H9 (cell line): Measurements from ENCODE around the gene RBP4. TPM values are rescaled to one million over a fixed set of nuclear protein-coding genes. Genes with fewer than 3 reads are reported as not detected.

ENCODE experiments used
- DNase-seq: peaks from one replicate; pipeline ENCODE4 v3.0.0-alpha.2; 2017
- H2AFZ ChIP-seq: one replicate; pipeline ENCODE4 v1.6.1; 2013; ENCODE audit warnings: mild to moderate bottlenecking, low read length, control low read depth, moderate library complexity
- H2AK5ac ChIP-seq: 2 replicates; pipeline ENCODE4 v1.6.1; 2013; ENCODE audit warnings: low read length, control low read depth, mixed read lengths; ENCODE audit not compliant: insufficient read length
- H2BK120ac ChIP-seq: one replicate; pipeline ENCODE4 v1.6.1; 2013; ENCODE audit warnings: low read depth, mild to moderate bottlenecking, low read length, control low read depth, inconsistent platforms; ENCODE audit not compliant: poor library complexity, severe bottlenecking
- H2BK12ac ChIP-seq: 2 replicates; pipeline ENCODE4 v1.6.1; 2013; ENCODE audit warnings: low read length, control low read depth, mixed read lengths, low read depth; ENCODE audit not compliant: insufficient read length
- H2BK15ac ChIP-seq: 2 replicates; pipeline ENCODE4 v1.6.1; 2013; ENCODE audit warnings: low read depth, low read length, control low read depth
- H2BK20ac ChIP-seq: one replicate; pipeline ENCODE4 v1.6.1; 2013; ENCODE audit warnings: low read depth, mild to moderate bottlenecking, low read length, control low read depth, inconsistent platforms; ENCODE audit not compliant: poor library complexity, severe bottlenecking
- H2BK5ac ChIP-seq: 2 replicates; pipeline ENCODE4 v1.6.1; 2013; ENCODE audit warnings: low read length, control low read depth, mixed read lengths; ENCODE audit not compliant: insufficient read length
- H3K14ac ChIP-seq: 2 replicates; pipeline ENCODE4 v1.6.1; 2013; ENCODE audit warnings: low read length, control low read depth; ENCODE audit not compliant: insufficient read depth
- H3K18ac ChIP-seq: 2 replicates; pipeline ENCODE4 v1.6.1; 2013; ENCODE audit warnings: low read depth, mild to moderate bottlenecking, mixed read lengths, low read length, control low read depth; ENCODE audit not compliant: insufficient read length
- H3K23ac ChIP-seq: 2 replicates; pipeline ENCODE4 v1.6.1; 2013; ENCODE audit warnings: low read length, control low read depth, mixed read lengths, low read depth; ENCODE audit not compliant: insufficient read length
- H3K23me2 ChIP-seq: 2 replicates; pipeline ENCODE4 v1.6.1; 2013; ENCODE audit warnings: low read depth, mild to moderate bottlenecking, mixed read lengths, low read length, control low read depth; ENCODE audit not compliant: insufficient read length, poor library complexity, severe bottlenecking
- H3K27ac ChIP-seq: 2 replicates; pipeline ENCODE4 v1.5.1; 2013; ENCODE audit warnings: low read length, control low read depth, mixed read lengths, low read depth; ENCODE audit not compliant: insufficient read length
- H3K27me3 ChIP-seq: 2 replicates; pipeline ENCODE4 v1.6.1; 2013; ENCODE audit warnings: low read length, control low read depth, inconsistent platforms; ENCODE audit not compliant: insufficient read depth
- H3K4ac ChIP-seq: 2 replicates; pipeline ENCODE4 v1.6.1; 2013; ENCODE audit warnings: low read depth, mild to moderate bottlenecking, control low read depth, inconsistent platforms, low read length, moderate library complexity
- H3K4me1 ChIP-seq: 2 replicates; pipeline ENCODE4 v1.6.1; 2013; ENCODE audit warnings: low read length, control low read depth, inconsistent platforms; ENCODE audit not compliant: insufficient read depth
- H3K4me2 ChIP-seq: 2 replicates; pipeline ENCODE4 v1.6.1; 2013; ENCODE audit warnings: low read length, control low read depth, mixed read lengths; ENCODE audit not compliant: insufficient read length, insufficient read depth
- H3K56ac ChIP-seq: 2 replicates; pipeline ENCODE4 v1.6.1; 2013; ENCODE audit warnings: low read depth, mild to moderate bottlenecking, mixed read lengths, low read length, control low read depth; ENCODE audit not compliant: insufficient read length
- H3K79me1 ChIP-seq: 2 replicates; pipeline ENCODE4 v1.6.1; 2013; ENCODE audit warnings: low read depth, mild to moderate bottlenecking, moderate library complexity, low read length, control low read depth, inconsistent platforms; ENCODE audit not compliant: insufficient read depth, poor library complexity, severe bottlenecking
- H3K79me2 ChIP-seq: 2 replicates; pipeline ENCODE4 v1.6.1; 2013; ENCODE audit warnings: low read length, control low read depth, inconsistent platforms; ENCODE audit not compliant: insufficient read depth
- H3K9ac ChIP-seq: 2 replicates; pipeline ENCODE4 v1.6.1; 2013; ENCODE audit warnings: low read length, control low read depth, mixed read lengths; ENCODE audit not compliant: insufficient read length; ENCODE audit errors: extremely low read depth
- H3K9me3 ChIP-seq: one replicate; pipeline ENCODE4 v1.6.1; 2013; ENCODE audit warnings: low read depth, low read length, inconsistent platforms; ENCODE audit not compliant: control insufficient read depth
- H3T11ph ChIP-seq: one replicate; pipeline ENCODE4 v1.6.1; 2013; ENCODE audit warnings: mild to moderate bottlenecking, low read length, control low read depth, inconsistent platforms
- H4K20me1 ChIP-seq: one replicate; pipeline ENCODE4 v1.6.1; 2013; ENCODE audit not compliant: control insufficient read depth, insufficient read length, insufficient read depth
- H4K5ac ChIP-seq: 2 replicates; pipeline ENCODE4 v1.6.1; 2013; ENCODE audit warnings: low read depth, mild to moderate bottlenecking, mixed read lengths, low read length, control low read depth; ENCODE audit not compliant: insufficient read length
- H4K8ac ChIP-seq: replicated peaks from 2 replicates; pipeline ENCODE4 v1.6.1; 2013; ENCODE audit warnings: low read length, control low read depth, mixed read lengths, low read depth; ENCODE audit not compliant: insufficient read length
- H4K91ac ChIP-seq: 2 replicates; pipeline ENCODE4 v1.6.1; 2013; ENCODE audit warnings: low read depth, mild to moderate bottlenecking, moderate library complexity, mixed read lengths, low read length, control low read depth; ENCODE audit not compliant: insufficient read length
- H3K27ac Mint-ChIP-seq, 3 experiments: 2 replicates in 2 of 3; 3 replicates in 1 of 3; pipeline ENCODE4 v1.8.0; 2020 to 2021; ENCODE audit warnings: mixed read lengths in 3 of 3, mild to moderate bottlenecking in 1 of 3, moderate library complexity in 1 of 3
- H3K27me3 Mint-ChIP-seq: 2 replicates; pipeline ENCODE4 v1.8.0; 2021; ENCODE audit warnings: low read depth, mild to moderate bottlenecking, moderate library complexity, mixed read lengths
- H3K36me3 Mint-ChIP-seq, 3 experiments: 2 replicates in 2 of 3; 3 replicates in 1 of 3; pipeline ENCODE4 v1.8.0; 2020 to 2021; ENCODE audit warnings: low read depth in 3 of 3, mixed read lengths in 3 of 3; ENCODE audit not compliant: insufficient read depth in 1 of 3
- H3K4me1 Mint-ChIP-seq, 2 experiments: 2 replicates each; pipeline ENCODE4 v1.8.0; 2020; ENCODE audit warnings: mixed read lengths in 2 of 2
- H3K4me3 Mint-ChIP-seq, 2 experiments: 2 replicates in 1 of 2; 3 replicates in 1 of 2; pipeline ENCODE4 v1.8.0; 2020 to 2021; ENCODE audit warnings: mild to moderate bottlenecking in 2 of 2, mixed read lengths in 2 of 2, moderate library complexity in 1 of 2
- H3K9me3 Mint-ChIP-seq, 2 experiments: 2 replicates in 1 of 2; 3 replicates in 1 of 2; pipeline ENCODE4 v1.8.0; 2020; ENCODE audit warnings: mild to moderate bottlenecking in 2 of 2, mixed read lengths in 2 of 2, moderate library complexity in 1 of 2
- WGBS: extraction: QIAGEN DNeasy Blood & Tissue Kit; methylation state at CpG from one replicate; pipeline ENCODE4 v1.1.7; 2013; ENCODE audit warnings: missing lambda C conversion rate, low lambda C conversion rate, mixed read lengths; ENCODE audit not compliant: insufficient read length; ENCODE audit errors: extremely low coverage; 5-methylcytosine and 5-hydroxymethylcytosine counted together
- total RNA-seq: library from RNA; stranded (reverse); gene quantifications from 2 replicates; pipeline ENCODE4 v1.2.1, GENCODE V29; 2021
- TF ChIP-seq, protein P1 (sequence below): fragments of 200-600 bp; sonication (generic); conservative IDR thresholded peaks from 3 replicates; pipeline ENCODE4 v1.8.0; 2021; ENCODE audit warnings: antibody characterized with exemption, mild to moderate bottlenecking

The RBP4 gene
- total RNA-seq, 1 experiment from 2014 or later: not detected

DNA sequence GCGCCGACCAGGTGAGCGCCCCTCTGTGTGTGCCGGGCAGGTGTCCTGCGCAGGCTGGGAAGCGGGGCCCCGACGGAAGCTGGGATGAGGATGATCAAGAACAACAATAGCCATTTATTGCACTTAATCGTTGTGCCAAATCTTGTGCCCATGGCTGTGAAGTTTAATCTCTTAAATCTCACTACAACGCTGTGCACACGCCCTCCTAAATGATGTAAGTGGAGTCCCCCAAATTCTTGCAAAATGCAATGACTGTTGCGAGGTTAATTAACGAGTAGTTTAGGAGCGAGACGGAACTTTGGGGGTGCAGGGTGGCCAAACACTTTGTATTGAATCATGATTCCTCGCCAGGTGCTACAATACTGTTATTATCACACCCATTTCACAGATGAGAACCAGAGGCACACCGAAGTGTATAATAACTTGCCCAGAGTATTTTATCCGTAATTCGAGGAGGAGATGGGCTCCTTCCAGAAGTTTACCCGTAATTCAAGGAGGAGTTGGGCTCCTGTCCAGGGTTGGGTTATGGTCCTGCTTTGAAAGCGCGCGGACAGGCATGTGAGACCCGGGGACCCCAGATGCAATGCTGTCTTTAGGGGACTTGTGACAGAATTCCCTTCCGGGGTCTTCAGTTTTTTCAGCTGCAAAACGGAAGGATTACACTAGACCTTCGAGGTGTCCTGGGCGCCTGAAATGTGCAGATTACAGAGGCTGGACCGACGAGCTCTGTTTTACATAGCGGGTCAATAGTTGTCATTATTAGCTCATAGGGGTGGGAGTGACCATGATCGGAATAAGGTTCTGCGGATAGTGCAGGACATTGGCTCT is 33.5 kb downstream of the RBP4 start:
- H3K79me1 ChIP-seq: no peaks in the 10 kb centered on the region
- no peak for DNase-seq
- no peak overlapping the region for H3K14ac ChIP-seq
- no peak overlapping the region for H3K4ac ChIP-seq
- peaks cover 55% of the 10 kb centered on the region for H3K27me3 ChIP-seq
- no peak overlapping the region for H3K56ac ChIP-seq
- H3K23ac ChIP-seq: no peak overlapping the region
- no peak overlapping the region for H3K27ac ChIP-seq
- H2BK120ac ChIP-seq: no peak overlapping the region
- no peaks in the 10 kb centered on the region for H3K79me2 ChIP-seq
- H3T11ph ChIP-seq: no peak overlapping the region
- H4K5ac ChIP-seq: no peak overlapping the region
- no peak overlapping the region for H3K18ac ChIP-seq
- Mint-ChIP-seq H3K4me3 (peak overlapping the region; percentile 73 to 91), H3K27ac (no peak overlapping the region), H3K4me1 (peaks cover 6 to 19% of the 10 kb centered on the region in 2 experiments; a peak in 3 of 4 replicates), H3K9me3 (no peaks in the 10 kb centered on the region; a peak in 2 of 5 replicates), H3K27me3 (peaks cover 97% of the 10 kb centered on the region), H3K36me3 (no peaks in the 10 kb centered on the region; a peak in 1 of 7 replicates)
- H3K9ac ChIP-seq: no peak overlapping the region
- H2BK15ac ChIP-seq: no peak overlapping the region
- no CpG with 5 or more reads among the region's 33 CpGs for WGBS
- no peak overlapping the region for H2AK5ac ChIP-seq
- no peak overlapping the region for H2BK12ac ChIP-seq
- H3K4me1 ChIP-seq: no peaks in the 10 kb centered on the region
- no peaks in the 10 kb centered on the region for H4K20me1 ChIP-seq
- no peak overlapping the region for H4K8ac ChIP-seq
- H3K4me2 ChIP-seq: peak overlapping the region; percentile 37
- no peak overlapping the region for H2AFZ ChIP-seq
- H4K91ac ChIP-seq: no peak overlapping the region
- no peak overlapping the region for H2BK20ac ChIP-seq
- TF ChIP-seq, protein P1, sequence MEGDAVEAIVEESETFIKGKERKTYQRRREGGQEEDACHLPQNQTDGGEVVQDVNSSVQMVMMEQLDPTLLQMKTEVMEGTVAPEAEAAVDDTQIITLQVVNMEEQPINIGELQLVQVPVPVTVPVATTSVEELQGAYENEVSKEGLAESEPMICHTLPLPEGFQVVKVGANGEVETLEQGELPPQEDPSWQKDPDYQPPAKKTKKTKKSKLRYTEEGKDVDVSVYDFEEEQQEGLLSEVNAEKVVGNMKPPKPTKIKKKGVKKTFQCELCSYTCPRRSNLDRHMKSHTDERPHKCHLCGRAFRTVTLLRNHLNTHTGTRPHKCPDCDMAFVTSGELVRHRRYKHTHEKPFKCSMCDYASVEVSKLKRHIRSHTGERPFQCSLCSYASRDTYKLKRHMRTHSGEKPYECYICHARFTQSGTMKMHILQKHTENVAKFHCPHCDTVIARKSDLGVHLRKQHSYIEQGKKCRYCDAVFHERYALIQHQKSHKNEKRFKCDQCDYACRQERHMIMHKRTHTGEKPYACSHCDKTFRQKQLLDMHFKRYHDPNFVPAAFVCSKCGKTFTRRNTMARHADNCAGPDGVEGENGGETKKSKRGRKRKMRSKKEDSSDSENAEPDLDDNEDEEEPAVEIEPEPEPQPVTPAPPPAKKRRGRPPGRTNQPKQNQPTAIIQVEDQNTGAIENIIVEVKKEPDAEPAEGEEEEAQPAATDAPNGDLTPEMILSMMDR: no peak
- no peak overlapping the region for H2BK5ac ChIP-seq
- peaks cover 5% of the 10 kb centered on the region for H3K23me2 ChIP-seq
- H3K9me3 ChIP-seq: no peaks in the 10 kb centered on the region
